Astrocyte (in vitro differentiated cells and primary cell): ENCODE measurements around the gene CASP3. TPM values are rescaled to one million over a fixed set of nuclear protein-coding genes. Genes with fewer than 3 reads are reported as not detected.

Experiments
- DNase-seq: peaks from one replicate; pipeline ENCODE4 v3.0.0-alpha.2; 2010; ENCODE audit warnings: low read depth
- FAIRE-seq: peaks from 2 replicates; lab custom pipeline; 2011; peaks lifted over from hg19 to GRCh38; lab: Jason Lieb, UNC
- H2AFZ ChIP-seq: 2 replicates; pipeline ENCODE4 v1.6.0; 2012; ENCODE audit warnings: low read depth, low read length, inconsistent platforms
- H3K27ac ChIP-seq: 2 replicates; pipeline ENCODE4 v1.5.1; 2011; ENCODE audit warnings: low read depth, low read length, inconsistent platforms
- H3K27me3 ChIP-seq: 2 replicates; pipeline ENCODE4 v1.6.0; 2011; ENCODE audit warnings: low read length, inconsistent platforms; ENCODE audit not compliant: insufficient read depth
- H3K36me3 ChIP-seq: 2 replicates; pipeline ENCODE4 v1.5.1; 2011; ENCODE audit warnings: low read length, inconsistent platforms; ENCODE audit not compliant: insufficient read depth
- H3K4me1 ChIP-seq: 2 replicates; pipeline ENCODE4 v1.5.1; 2011; ENCODE audit warnings: low read length, inconsistent platforms; ENCODE audit not compliant: insufficient read depth
- H3K4me2 ChIP-seq: 2 replicates; pipeline ENCODE4 v1.6.0; 2012; ENCODE audit warnings: low read length, inconsistent platforms
- H3K4me3 ChIP-seq: 2 replicates; pipeline ENCODE4 v1.5.1; 2011; ENCODE audit warnings: low read depth, mild to moderate bottlenecking, low read length, inconsistent platforms; ENCODE audit not compliant: insufficient read depth
- H3K79me2 ChIP-seq: 2 replicates; pipeline ENCODE4 v1.6.0; 2012; ENCODE audit warnings: mild to moderate bottlenecking, low read length, inconsistent platforms; ENCODE audit not compliant: insufficient read depth
- H3K9ac ChIP-seq: 2 replicates; pipeline ENCODE4 v1.6.0; 2012; ENCODE audit warnings: mild to moderate bottlenecking, low read length, inconsistent platforms
- H3K9me3 ChIP-seq: 2 replicates; pipeline ENCODE4 v1.5.1; 2012; ENCODE audit warnings: low read depth, mild to moderate bottlenecking, low read length, inconsistent platforms; ENCODE audit not compliant: insufficient read depth
- H4K20me1 ChIP-seq: 2 replicates; pipeline ENCODE4 v1.6.0; 2012; ENCODE audit warnings: low read length, inconsistent platforms; ENCODE audit not compliant: insufficient read depth
- H3K27ac Mint-ChIP-seq: one replicate; pipeline ENCODE4 v1.8.0; 2021; ENCODE audit warnings: mild to moderate bottlenecking, mixed read lengths; ENCODE audit not compliant: unreplicated experiment
- H3K27me3 Mint-ChIP-seq: one replicate; pipeline ENCODE4 v1.8.0; 2021; ENCODE audit warnings: low read depth, mixed read lengths; ENCODE audit not compliant: unreplicated experiment
- H3K36me3 Mint-ChIP-seq: one replicate; pipeline ENCODE4 v1.8.0; 2021; ENCODE audit warnings: low read depth, mixed read lengths; ENCODE audit not compliant: unreplicated experiment
- H3K4me1 Mint-ChIP-seq: one replicate; pipeline ENCODE4 v1.8.0; 2021; ENCODE audit warnings: low read depth, mixed read lengths; ENCODE audit not compliant: unreplicated experiment
- H3K4me3 Mint-ChIP-seq: one replicate; pipeline ENCODE4 v1.8.0; 2021; ENCODE audit warnings: mild to moderate bottlenecking, moderate library complexity, mixed read lengths; ENCODE audit not compliant: unreplicated experiment
- H3K9me3 Mint-ChIP-seq: one replicate; pipeline ENCODE4 v1.8.0; 2021; ENCODE audit warnings: mild to moderate bottlenecking, mixed read lengths; ENCODE audit not compliant: unreplicated experiment
- CTCF ChIP-seq: IDR thresholded peaks from 2 replicates; pipeline ENCODE4 v1.5.1; 2011; ENCODE audit warnings: low read depth, mild to moderate bottlenecking, inconsistent platforms, low read length, moderate library complexity; ENCODE audit not compliant: insufficient read depth
- EZH2 ChIP-seq: IDR thresholded peaks from 2 replicates; pipeline ENCODE4 v1.6.1; 2012; ENCODE audit warnings: mild to moderate bottlenecking, low read length, inconsistent platforms; ENCODE audit not compliant: insufficient read depth
- total RNA-seq: library from RNA; stranded (reverse); gene quantifications from 2 replicates; pipeline ENCODE4 v1.2.1, GENCODE V29; 2021

Gene CASP3
- total RNA-seq, 1 donor from 2014 or later, result 44.8 TPM

- no peaks in the 10 kb centered on the region for H3K9me3 ChIP-seq
These were observed 2.7 kb upstream of the CASP3 start for GRCh38 chr4:184651899-184652298.

GRCh38 chr4:184649971-184650855 is 966 bp upstream of the CASP3 start:
- no peaks in the 10 kb centered on the region for H3K36me3 Mint-ChIP-seq
- peak overlapping the region; percentile 96 for H3K27ac ChIP-seq

More at GRCh38 chr4:184651899-184652298, 2.7 kb upstream of the CASP3 start:
- Histone ChIP-seq H2AFZ (no peak overlapping the region), H3K27ac (no peak overlapping the region), H3K79me2 (peaks cover 35% of the 10 kb centered on the region), H3K36me3 (no peaks in the 10 kb centered on the region), H4K20me1 (peaks cover 17% of the 10 kb centered on the region), H3K27me3 (no peaks in the 10 kb centered on the region), H3K4me2 (no peak overlapping the region), H3K4me3 (no peak overlapping the region), H3K9ac (no peak overlapping the region), H3K4me1 (peaks cover 23% of the 10 kb centered on the region)
- TF ChIP-seq EZH2, result no peak
- TF ChIP-seq CTCF, result no peak
- no peaks in the 10 kb centered on the region for H3K9me3 Mint-ChIP-seq
- no peak overlapping the region for H3K27ac Mint-ChIP-seq
- H3K4me1 Mint-ChIP-seq, result peaks cover 10% of the 10 kb centered on the region
- H3K36me3 Mint-ChIP-seq, result no peaks in the 10 kb centered on the region
- no peaks in the 10 kb centered on the region for H3K27me3 Mint-ChIP-seq
- FAIRE-seq (no peak), DNase-seq (no peak)
- H3K4me3 Mint-ChIP-seq, result peak overlapping the region; percentile 51

More at GRCh38 chr4:184649971-184650855, 966 bp upstream of the CASP3 start:
- H3K27me3 ChIP-seq, result no peaks in the 10 kb centered on the region
- H3K9me3 ChIP-seq, result no peaks in the 10 kb centered on the region
- Mint-ChIP-seq H3K4me1 (peaks cover 18% of the 10 kb centered on the region), H3K27ac (peak overlapping the region; percentile 35), H3K4me3 (peak overlapping the region; percentile 91), H3K9me3 (no peaks in the 10 kb centered on the region), H3K27me3 (no peaks in the 10 kb centered on the region)
- H3K79me2 ChIP-seq, result peaks cover 52% of the 10 kb centered on the region
- no peak for TF ChIP-seq CTCF
- TF ChIP-seq EZH2, result no peak
- peak; percentile 42 for DNase-seq
- peak overlapping the region; percentile 83 for H3K4me3 ChIP-seq
- H2AFZ ChIP-seq, result peak overlapping the region; percentile 79
- H3K9ac ChIP-seq, result peak overlapping the region; percentile 95
- FAIRE-seq, result no peak
- peaks cover 5% of the 10 kb centered on the region for H3K36me3 ChIP-seq
- peak overlapping the region; percentile 89 for H3K4me2 ChIP-seq
- peaks cover 21% of the 10 kb centered on the region for H4K20me1 ChIP-seq
- H3K4me1 ChIP-seq, result peaks cover 25% of the 10 kb centered on the region
